ENCODE measurements around the gene IL34. TPM values are rescaled to one million over a fixed set of nuclear protein-coding genes. Genes with fewer than 3 reads are reported as not detected.

IL34 gene
- total and polyA plus RNA-seq, 2 of the 13 experiments (the other 11 are each of a cell fraction or from before 2014, with no cell fraction given), result 1.2 to 1.3 TPM

- peak overlapping the region; percentile 10; the same call in 1 of the 2 replicates for H3K4me2 ChIP-seq (ENCODE audit: low read depth, low read length)
- H3K4me3 ChIP-seq (replicated peaks in 1 of 3; ENCODE audit: insufficient read depth in 1 of 3, low read depth in 2 of 3, low read length in 3 of 3), result no peak overlapping the region
- H3K36me3 ChIP-seq (replicated peaks in 1 of 2; ENCODE audit: control insufficient read depth in 1 of 2, insufficient read depth in 2 of 2, low read length in 2 of 2), result no peaks in the 10 kb centered on the region
- in situ Hi-C loops (cut with HindIII; ENCODE audit: extremely low pct_ligation_motif_present, low pct_unique_long_range_greater_than_20kb), result no loop called here
- H4K20me1 ChIP-seq (ENCODE audit: insufficient read depth, low read length), result no peaks in the 10 kb centered on the region
- FAIRE-seq (no peak), ATAC-seq (no peak), DNase-seq (ENCODE audit: low spot score) (no peak)
- TF ChIP-seq ZNF746 (CRISPR knock-in tag; IDR thresholded peaks at IDR 0.05) (no peak), HMGXB3 (CRISPR knock-in tag; IDR thresholded peaks at IDR 0.05; ENCODE audit: borderline replicate concordance) (no peak), GZF1 (CRISPR knock-in tag; IDR thresholded peaks at IDR 0.05) (no peak), MIER2 (CRISPR knock-in tag; IDR thresholded peaks at IDR 0.05) (no peak), MAFF (IDR thresholded peaks at IDR 0.05; ENCODE audit: low read depth, low read length) (no peak), IRF9 (CRISPR knock-in tag; IDR thresholded peaks at IDR 0.05; ENCODE audit: borderline replicate concordance) (no peak), ZNF432 (CRISPR knock-in tag; IDR thresholded peaks at IDR 0.05; ENCODE audit: borderline replicate concordance) (no peak), MIER3 (CRISPR knock-in tag; IDR thresholded peaks at IDR 0.05; ENCODE audit: borderline replicate concordance) (no peak), SMAD9 (CRISPR knock-in tag; IDR thresholded peaks at IDR 0.05) (no peak), RAD51 (IDR thresholded peaks at IDR 0.05; ENCODE audit: borderline replicate concordance) (no peak), MEIS1 (CRISPR knock-in tag; IDR thresholded peaks at IDR 0.05; ENCODE audit: borderline replicate concordance) (no peak)
- H3K9me3 ChIP-seq (ENCODE audit: low read length), result no peaks in the 10 kb centered on the region
- H3K79me2 ChIP-seq (ENCODE audit: insufficient read depth, low read length), result no peaks in the 10 kb centered on the region
- H3K27ac ChIP-seq (ENCODE audit: extremely low read length, insufficient read depth, low read length), result no peak overlapping the region
- peaks cover 10 to 55% of the 10 kb centered on the region in 2 experiments; a peak in 4 of 5 replicates for H3K27me3 ChIP-seq (ENCODE audit: control insufficient read depth in 1 of 2, insufficient read depth in 2 of 2, low read length in 2 of 2)
- H3K4me1 ChIP-seq (ENCODE audit: insufficient read depth, low read length), result no peaks in the 10 kb centered on the region
- BruUV-seq (replicated peaks), result no TSS peak
- intact Hi-C loops (cut with micrococcal nuclease; ENCODE audit: unreplicated experiment), result loop anchor here (5.0 kb wide), 1 partner anchor 71 kb away; no protein-coding TSS in a partner anchor
- no peak overlapping the region for H2AFZ ChIP-seq (ENCODE audit: low read length)
- WGBS (ENCODE audit: low lambda C conversion rate), result 18% methylated on average over 5 of the region's 6 CpGs
- H3K9ac ChIP-seq (ENCODE audit: insufficient read depth, low read depth, low read length), result no peak overlapping the region
- POLR2A ChIA-PET, result interaction anchor here (0.7 kb wide), 2 partner anchors 11 to 267 kb away, joined by 3 read pairs; no protein-coding TSS in a partner anchor
- CTCF ChIA-PET (ENCODE audit: low intra/inter-chr PET ratio, low total read pairs), result no interaction called here
Measured at GRCh38 chr16:70648606-70649005, 2.2 kb downstream of the IL34 start.
